H1 (cell line): Measurements from ENCODE around the gene CUX1. TPM values are rescaled to one million over a fixed set of nuclear protein-coding genes. Genes with fewer than 3 reads are reported as not detected.
A peak's percentile ranks its signal among the peaks of the same experiment; 100 is the strongest.

Experiments
- CTCF ChIA-PET: fragments of 300-600 bp; sonication (Branson Sonifier 250); formaldehyde crosslinking; loops from one replicate; lab custom pipeline; 2021; ENCODE audit not compliant: partially characterized antibody; lab: Charles Lee
- POLR2A ChIA-PET: fragments of 300-600 bp; sonication (Branson Sonifier 250); formaldehyde crosslinking; loops from one replicate; lab custom pipeline; 2021; ENCODE audit warnings: inconsistent platforms; ENCODE audit not compliant: partially characterized antibody; lab: Charles Lee
- DNase-seq, 2 experiments: peaks; one replicate each; pipeline versions ENCODE4 v3.0.0 to v3.0.0-alpha.2; 2010 to 2022; ENCODE audit warnings: low spot score in 2 of 2, low read depth in 1 of 2, mixed read lengths in 1 of 2
- FAIRE-seq: peaks from 2 replicates; lab custom pipeline; 2011; peaks lifted over from hg19 to GRCh38; lab: Jason Lieb, UNC
- H2AFZ ChIP-seq: 2 replicates; pipeline ENCODE4 v1.8.1; 2012; ENCODE audit warnings: low read length, inconsistent platforms
- H2AK5ac ChIP-seq: 2 replicates; pipeline ENCODE4 v1.6.1; 2013; ENCODE audit warnings: low read depth, low read length
- H2BK120ac ChIP-seq: replicated peaks from 2 replicates; pipeline ENCODE3; 2013; ENCODE audit warnings: low read depth, low read length, inconsistent platforms
- H2BK12ac ChIP-seq: 2 replicates; pipeline ENCODE4 v1.6.1; 2013; ENCODE audit warnings: low read depth, low read length
- H2BK15ac ChIP-seq: 2 replicates; pipeline ENCODE4 v1.6.1; 2013; ENCODE audit warnings: low read length
- H2BK20ac ChIP-seq: 2 replicates; pipeline ENCODE4 v1.6.1; 2013; ENCODE audit warnings: low read length
- H2BK5ac ChIP-seq: 2 replicates; pipeline ENCODE4 v1.6.1; 2013; ENCODE audit warnings: low read depth, low read length
- H3K14ac ChIP-seq: 2 replicates; pipeline ENCODE4 v1.6.1; 2013; ENCODE audit warnings: inconsistent platforms; ENCODE audit not compliant: insufficient read length
- H3K18ac ChIP-seq: 2 replicates; pipeline ENCODE4 v1.6.1; 2013; ENCODE audit warnings: low read length; ENCODE audit errors: extremely low read depth
- H3K23ac ChIP-seq: 2 replicates; pipeline ENCODE4 v1.6.1; 2013; ENCODE audit warnings: inconsistent platforms; ENCODE audit not compliant: insufficient read length
- H3K23me2 ChIP-seq: 2 replicates; pipeline ENCODE4 v1.6.1; 2013; ENCODE audit warnings: low read depth, low read length
- H3K27ac ChIP-seq: 2 replicates; pipeline ENCODE4 v1.6.1; 2011; ENCODE audit warnings: low read depth, low read length, inconsistent platforms
- H3K27me3 ChIP-seq, 4 experiments: replicated peaks in 1 of 4; 1 replicate in 1 of 4; 2 replicates in 3 of 4; pipeline versions ENCODE4 v1.6.1 to v1.8.1; 2011 to 2013; ENCODE audit warnings: low read length in 3 of 4, mild to moderate bottlenecking in 3 of 4, inconsistent platforms in 2 of 4, mixed read lengths in 2 of 4, moderate library complexity in 1 of 4; ENCODE audit not compliant: control insufficient read depth in 3 of 4, insufficient read depth in 3 of 4; ENCODE audit errors: extremely low read depth in 1 of 4
- H3K36me3 ChIP-seq, 4 experiments: 2 replicates each; pipeline versions ENCODE4 v1.6.1 to v1.8.1; 2011 to 2013; ENCODE audit warnings: mild to moderate bottlenecking in 4 of 4, low read length in 3 of 4, moderate library complexity in 2 of 4, control low read depth in 1 of 4, inconsistent platforms in 1 of 4; ENCODE audit not compliant: insufficient read depth in 4 of 4, control insufficient read depth in 2 of 4
- H3K4ac ChIP-seq: replicated peaks from 2 replicates; pipeline ENCODE3; 2013; ENCODE audit warnings: low read length, low read depth, mixed read lengths, inconsistent platforms; ENCODE audit not compliant: insufficient read length
- H3K4me1 ChIP-seq, 4 experiments: replicated peaks in 1 of 4; 1 replicate in 1 of 4; 2 replicates in 3 of 4; pipeline versions ENCODE4 v1.6.1 to v1.8.1; 2011 to 2013; ENCODE audit warnings: low read length in 3 of 4, inconsistent platforms in 2 of 4, mixed read lengths in 1 of 4; ENCODE audit not compliant: insufficient read depth in 4 of 4, control insufficient read depth in 3 of 4
- H3K4me2 ChIP-seq, 2 experiments: 2 replicates each; pipeline versions ENCODE4 v1.6.1 to v1.8.1; 2011 to 2013; ENCODE audit warnings: low read depth in 2 of 2, low read length in 2 of 2, control low read depth in 1 of 2, inconsistent platforms in 1 of 2, mild to moderate bottlenecking in 1 of 2; ENCODE audit not compliant: insufficient read depth in 1 of 2
- H3K4me3 ChIP-seq, 4 experiments: fragments of 200-600, 300-600 bp in 1 of 4; sonication (generic), shearing (Covaris generic), sonication (Bioruptor Twin) in 1 of 4; 2 replicates each; pipeline versions ENCODE4 v1.5.1 to v1.8.1; 2011 to 2016; ENCODE audit warnings: low read length in 4 of 4, low read depth in 3 of 4, control low read depth in 2 of 4, inconsistent platforms in 2 of 4, mild to moderate bottlenecking in 2 of 4, mixed read lengths in 1 of 4, moderate library complexity in 1 of 4; ENCODE audit not compliant: insufficient read depth in 2 of 4; ENCODE audit errors: extremely low read depth in 1 of 4
- H3K56ac ChIP-seq: replicated peaks from 2 replicates; pipeline ENCODE3; 2013; ENCODE audit warnings: low read depth, mild to moderate bottlenecking, mixed read lengths, low read length, inconsistent platforms; ENCODE audit not compliant: insufficient read length
- H3K79me1 ChIP-seq: 2 replicates; pipeline ENCODE4 v1.6.1; 2013; ENCODE audit warnings: low read depth, low read length, control low read depth
- H3K79me2 ChIP-seq, 2 experiments: 2 replicates each; pipeline versions ENCODE4 v1.6.1 to v1.8.1; 2012 to 2013; ENCODE audit warnings: low read length in 2 of 2, mild to moderate bottlenecking in 2 of 2, inconsistent platforms in 1 of 2; ENCODE audit not compliant: insufficient read depth in 2 of 2, control insufficient read depth in 1 of 2
- H3K9ac ChIP-seq, 4 experiments: replicated peaks in 1 of 4; 1 replicate in 1 of 4; 2 replicates in 3 of 4; pipeline versions ENCODE4 v1.6.1 to v1.8.1; 2011 to 2013; ENCODE audit warnings: low read depth in 3 of 4, low read length in 3 of 4, control low read depth in 2 of 4, mild to moderate bottlenecking in 2 of 4, moderate library complexity in 2 of 4, inconsistent platforms in 1 of 4; ENCODE audit errors: extremely low read depth in 1 of 4
- H3K9me3 ChIP-seq, 2 experiments: 2 replicates each; pipeline versions ENCODE4 v1.6.1 to v1.8.1; 2012 to 2013; ENCODE audit warnings: mild to moderate bottlenecking in 2 of 2, moderate library complexity in 2 of 2, control low read depth in 1 of 2, inconsistent platforms in 1 of 2, low read depth in 1 of 2, low read length in 1 of 2, mixed read lengths in 1 of 2; ENCODE audit not compliant: insufficient read depth in 2 of 2
- H4K20me1 ChIP-seq, 2 experiments: replicated peaks in 1 of 2; 2 replicates each; pipeline versions ENCODE3 to v1.8.1; 2011 to 2013; ENCODE audit warnings: inconsistent platforms in 2 of 2, low read length in 2 of 2, mild to moderate bottlenecking in 1 of 2; ENCODE audit not compliant: insufficient read depth in 2 of 2, control insufficient read depth in 1 of 2
- H4K5ac ChIP-seq: 2 replicates; pipeline ENCODE4 v1.6.1; 2013; ENCODE audit warnings: low read length, low read depth, mixed read lengths, inconsistent platforms; ENCODE audit not compliant: insufficient read length
- H4K8ac ChIP-seq: 2 replicates; pipeline ENCODE4 v1.8.0; 2013; ENCODE audit warnings: mild to moderate bottlenecking, moderate library complexity, low read length, inconsistent platforms; ENCODE audit not compliant: insufficient read depth; ENCODE audit errors: extremely low read depth
- H4K91ac ChIP-seq: replicated peaks from 2 replicates; pipeline ENCODE3; 2013; ENCODE audit warnings: low read length, mixed read lengths, inconsistent platforms; ENCODE audit not compliant: insufficient read length
- ASH2L ChIP-seq: fragments of 200-600, 300-600 bp; sonication (generic); IDR thresholded peaks from one replicate; pipeline ENCODE4 v1.7.1; 2017; ENCODE audit warnings: low read length
- CEBPB ChIP-seq: IDR thresholded peaks from 2 replicates; pipeline ENCODE4 v1.6.1; 2012; ENCODE audit warnings: low read depth, low read length
- EGR1 ChIP-seq: IDR thresholded peaks from 2 replicates; pipeline ENCODE4 v1.6.1; 2011; ENCODE audit warnings: low read depth, low read length, borderline replicate concordance
- JUND ChIP-seq: IDR thresholded peaks from 2 replicates; pipeline ENCODE4 v1.6.1; 2011; ENCODE audit warnings: mild to moderate bottlenecking, improper control_type of control experiment, low read length
- KDM1A ChIP-seq: fragments of 200-600, 300-600 bp; sonication (generic); IDR thresholded peaks from 2 replicates; pipeline ENCODE4 v1.7.1; 2016; ENCODE audit warnings: mild to moderate bottlenecking, low read length, borderline replicate concordance
- RXRA ChIP-seq: IDR thresholded peaks from 2 replicates; pipeline ENCODE4 v1.6.1; 2011; ENCODE audit warnings: low read depth, mild to moderate bottlenecking, low read length, moderate library complexity; ENCODE audit not compliant: insufficient read depth
- WGBS, 2 experiments: shearing (Covaris generic) in 1 of 2; methylation state at CpG; one replicate each; pipeline versions ENCODE4 v1.1.6 to v1.1.7; 2013 to 2015; ENCODE audit warnings: low lambda C conversion rate in 2 of 2, mixed read lengths in 2 of 2, inconsistent platforms in 1 of 2, low coverage in 1 of 2, missing lambda C conversion rate in 1 of 2; ENCODE audit not compliant: insufficient replicate concordance in 2 of 2, insufficient coverage in 1 of 2, insufficient read length in 1 of 2; ENCODE audit errors: extremely low coverage in 1 of 2, missing lambda C conversion rate in 1 of 2; 5-methylcytosine and 5-hydroxymethylcytosine counted together
- polyA plus RNA-seq, 7 experiments: library from polyadenylated mRNA; depleted of rRNA in 3 of 7; stranded (reverse) in 5 of 7; unstranded in 2 of 7; fragments of >200 nt in 5 of 7; fragments of 200-250 nt in 2 of 7; gene quantifications; 1 replicate in 5 of 7; 2 replicates in 1 of 7; 4 replicates in 1 of 7; pipeline versions ENCODE4 v1.2.1 to v1.2.3, GENCODE V29; 2011 to 2013; ENCODE audit warnings: missing spikeins in 2 of 7, mixed read lengths in 2 of 7
- total RNA-seq: library from RNA; stranded (reverse); fragmentation: NEBNext Ultra II Directional; extraction: Animal tissue kit (Norgen Biotek cat#: 25700); gene quantifications from 2 replicates; pipeline ENCODE4 v1.2.1, GENCODE V29; 2021

The CUX1 gene
- total and polyA plus RNA-seq, 2 of the 8 experiments (the other 6 are each of a cell fraction or from before 2014, with no cell fraction given): 21.6 to 65.9 TPM

GRCh38 chr7:102320181-102320580, 502.8 kb downstream of the CUX1 start:
- Histone ChIP-seq H3K23me2 (peaks cover 5% of the 10 kb centered on the region), H3K4me1 (peaks cover 4 to 12% (median 8%) of the 10 kb centered on the region in 4 experiments; a peak in 6 of 7 replicates), H3K79me1 (no peaks in the 10 kb centered on the region), H3K36me3 (no peaks in the 10 kb centered on the region; a peak in 1 of 8 replicates), H3K27ac (no peak overlapping the region), H3K9me3 (no peaks in the 10 kb centered on the region), H2AFZ (no peak overlapping the region), H3K56ac (no peak overlapping the region), H3K79me2 (no peaks in the 10 kb centered on the region), H3K18ac (no peak overlapping the region), H3K9ac (no peak overlapping the region), H4K20me1 (peaks cover 0 to 7% of the 10 kb centered on the region in 2 experiments), H2BK5ac (no peak overlapping the region), H2BK15ac (no peak overlapping the region), H2BK12ac (no peak overlapping the region; the same call in 1 of the 2 replicates), H3K27me3 (peaks cover 0 to 2% (median 0%) of the 10 kb centered on the region in 4 experiments; a peak in 3 of 7 replicates), H3K4me3 (no peak overlapping the region), H3K4ac (no peak overlapping the region), H2AK5ac (no peak overlapping the region), H3K23ac (no peak overlapping the region), H3K14ac (no peak overlapping the region), H4K91ac (peak overlapping the region; percentile 51), H2BK20ac (no peak overlapping the region), H3K4me2 (no peak overlapping the region; a peak in 1 of 4 replicates), H2BK120ac (no peak overlapping the region), H4K5ac (no peak overlapping the region), H4K8ac (no peak overlapping the region)
- DNase-seq (no peak), FAIRE-seq (no peak)
- ChIA-PET POLR2A (interaction anchor here (1.0 to 1.5 kb wide), 3 partner anchors 17 to 152 kb away, joined by 3 to 5 read pairs (median 4); no protein-coding TSS in a partner anchor), CTCF (interaction anchor here (0.9 to 8.6 kb wide), 4 partner anchors 11 to 95 kb away, joined by 4 to 134 read pairs (median 30); no protein-coding TSS in a partner anchor)
- WGBS, 2 experiments: 94% methylated on average over 14 of the region's 14 CpGs; no CpG with 5 or more reads in 1 of the 2 experiments
- TF ChIP-seq CEBPB (no peak), EGR1 (no peak), RXRA (no peak), JUND (no peak), ASH2L (no peak), KDM1A (no peak)
